HTERT RPE-1 (cell line): ENCODE measurements around the gene PADI1.

Source experiments
- in situ Hi-C: fragments of 300-500 bp; cut with MboI; formaldehyde crosslinking; loops from 4 replicates; pipeline ENCODE4 v1.14.3; 2020; ENCODE audit warnings: low sequenced_read_pairs

PADI1 gene

DNA sequence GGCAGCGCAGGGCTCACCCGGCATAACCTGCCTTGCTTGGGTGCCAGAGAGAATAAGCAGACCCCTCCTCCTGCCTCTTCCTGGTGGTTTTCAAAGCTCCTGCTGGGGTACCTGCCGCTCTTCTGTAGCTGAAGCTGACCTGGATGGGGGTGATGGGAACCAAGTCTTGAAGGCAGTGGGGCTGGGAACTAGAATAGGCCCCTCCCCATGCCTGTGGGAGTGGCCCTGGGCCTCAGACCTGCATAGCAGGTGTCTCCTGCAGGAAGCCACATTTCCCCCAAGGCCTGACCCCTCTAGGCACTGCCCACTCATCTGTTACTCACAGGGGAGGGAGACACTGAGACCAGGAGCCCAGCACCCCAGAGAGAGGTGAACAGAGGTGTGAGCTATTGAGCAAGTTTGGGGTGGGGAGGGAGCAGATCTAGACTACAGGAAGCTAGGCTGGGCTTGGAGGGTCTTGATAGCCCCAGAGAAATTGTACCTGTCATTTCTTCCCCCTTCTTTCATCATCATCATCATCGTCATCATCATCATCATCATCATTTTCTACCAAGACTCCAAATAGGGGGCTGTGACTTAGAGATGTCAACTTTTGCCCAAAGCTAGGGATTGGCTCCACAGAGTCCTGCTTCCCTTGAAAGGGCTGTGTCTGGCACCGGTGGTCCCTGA lies 10.1 kb downstream of the PADI1 start:
- in situ Hi-C loops: no loop called here

- in situ Hi-C loops: no loop called here
Measured at GRCh38 chr1:17215545-17215890, 10.6 kb downstream of the PADI1 start.

DNA sequence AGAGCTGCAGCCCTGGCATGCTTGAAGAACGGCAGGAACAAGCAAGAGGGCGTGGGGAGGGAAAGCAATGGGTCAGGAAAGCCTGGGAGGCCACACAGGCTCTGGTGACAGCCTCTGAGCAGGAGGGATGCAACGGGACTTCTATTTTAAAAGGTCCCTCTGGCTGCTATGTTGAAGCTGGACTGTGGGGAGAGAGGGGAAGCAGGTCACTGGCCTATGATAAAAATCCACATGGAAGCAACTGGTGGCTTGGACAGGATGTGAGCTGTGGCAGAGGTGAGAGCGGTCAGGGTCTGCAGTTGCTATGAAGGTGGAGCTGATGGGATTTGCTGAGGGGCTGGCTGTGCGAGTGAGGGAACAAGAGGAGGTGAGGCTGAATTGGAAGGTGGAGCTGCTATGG lies 11.2 kb downstream of the PADI1 start:
- in situ Hi-C loops: no loop called here

DNA sequence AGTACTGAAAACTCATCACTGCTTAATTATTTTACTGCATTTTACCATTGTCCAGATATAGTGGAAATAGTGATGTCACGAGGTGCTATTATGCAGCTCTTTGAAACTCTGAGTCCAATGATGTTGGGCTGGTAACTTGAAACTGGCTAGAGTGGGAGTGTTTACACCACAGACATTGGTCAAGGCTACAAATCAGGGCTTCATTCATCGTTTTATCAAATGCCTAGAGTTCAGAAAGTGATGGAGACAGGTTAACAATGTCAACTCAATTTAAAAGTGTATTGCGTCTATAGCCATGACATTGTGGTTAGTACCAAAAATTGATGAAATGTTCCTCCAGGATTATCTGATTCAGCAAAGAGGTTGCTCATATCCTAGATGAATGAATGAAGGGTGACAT lies 12.7 kb downstream of the PADI1 start:
- in situ Hi-C loops: no loop called here

DNA sequence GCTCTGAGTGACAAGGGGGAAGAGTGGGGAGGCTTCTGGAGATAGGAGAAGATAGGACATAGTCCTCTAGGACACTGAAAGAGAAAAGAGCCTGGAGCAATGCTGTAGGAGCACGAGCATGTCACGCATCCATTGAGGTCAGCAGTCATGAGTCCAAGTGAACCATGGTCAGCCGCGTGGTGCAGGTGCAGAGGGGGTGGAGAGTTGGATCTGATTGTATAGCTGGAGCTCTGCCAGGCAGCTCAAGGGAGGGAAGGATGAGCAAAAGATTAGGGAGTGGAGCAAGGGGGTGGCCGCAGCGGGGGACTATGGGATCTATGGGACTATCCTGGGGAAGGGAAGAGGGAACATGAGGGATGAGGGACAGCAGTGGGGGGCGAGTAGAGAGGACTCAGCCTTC lies 14.0 kb downstream of the PADI1 start:
- in situ Hi-C loops: no loop called here

DNA sequence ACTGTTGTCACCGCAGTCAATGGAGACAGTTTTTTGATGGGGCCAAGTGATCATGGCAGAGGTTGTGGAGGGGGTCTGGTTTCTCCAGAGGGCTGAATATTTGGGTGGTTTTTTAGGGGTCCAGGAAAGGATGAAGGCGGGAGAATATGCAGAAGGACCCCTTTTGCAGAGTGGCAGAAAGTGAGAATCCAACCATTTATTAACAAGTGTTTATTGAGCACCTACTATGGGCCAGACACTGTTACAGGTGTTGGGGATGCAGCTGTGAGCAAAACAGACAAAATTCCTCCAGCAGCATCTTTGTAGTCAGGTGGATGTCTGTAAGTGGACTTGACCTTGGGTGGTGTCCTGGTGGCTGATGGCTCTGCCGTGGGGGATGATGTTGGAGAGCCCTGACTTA lies 15.4 kb downstream of the PADI1 start:
- in situ Hi-C loops: no loop called here

DNA sequence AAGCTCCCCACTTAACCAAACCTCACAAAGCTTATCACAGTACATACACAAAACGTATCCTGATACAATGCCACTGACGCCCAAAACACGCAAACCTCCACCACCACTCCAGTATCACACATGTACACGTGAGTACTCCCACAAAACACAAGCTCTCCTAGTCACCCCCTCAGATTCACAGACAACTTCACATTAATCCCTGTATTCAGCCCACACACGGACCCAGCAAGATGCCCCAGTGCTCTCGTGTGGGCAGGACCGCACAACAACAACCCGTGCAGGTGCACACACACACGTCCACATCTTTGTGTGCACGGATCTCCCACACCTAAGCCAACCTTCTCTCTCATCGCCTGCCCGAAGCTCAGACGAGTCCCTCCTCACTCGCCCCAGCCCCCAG lies 17.6 kb downstream of the PADI1 start:
- in situ Hi-C loops: no loop called here

DNA sequence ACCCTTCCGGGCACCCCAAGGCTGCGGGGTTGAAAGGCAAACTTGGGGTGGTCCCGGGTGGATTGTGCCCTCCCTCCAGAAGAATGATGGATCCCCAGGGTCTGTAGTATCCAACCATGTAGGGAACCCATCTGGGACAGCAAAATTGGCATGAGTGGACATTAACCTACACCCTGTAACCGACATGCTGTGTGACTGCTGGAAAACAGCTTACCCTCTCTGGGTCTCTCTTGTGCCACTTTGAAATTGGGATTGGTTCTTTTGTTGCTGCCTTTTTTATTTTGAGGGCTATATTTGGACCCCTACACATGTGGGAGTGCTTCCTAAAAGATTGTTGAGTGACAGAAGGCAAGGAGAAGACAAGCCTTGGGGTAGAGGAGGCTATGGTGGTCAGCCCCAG lies 19.5 kb downstream of the PADI1 start:
- in situ Hi-C loops: no loop called here

- in situ Hi-C loops: no loop called here
Measured at GRCh38 chr1:17225140-17225539, 20.2 kb downstream of the PADI1 start.

GRCh38 chr1:17227358-17227915 lies 22.5 kb downstream of the PADI1 start:
- in situ Hi-C loops: no loop called here

- in situ Hi-C loops: no loop called here
Measured at GRCh38 chr1:17228619-17229018, 23.7 kb downstream of the PADI1 start.

DNA sequence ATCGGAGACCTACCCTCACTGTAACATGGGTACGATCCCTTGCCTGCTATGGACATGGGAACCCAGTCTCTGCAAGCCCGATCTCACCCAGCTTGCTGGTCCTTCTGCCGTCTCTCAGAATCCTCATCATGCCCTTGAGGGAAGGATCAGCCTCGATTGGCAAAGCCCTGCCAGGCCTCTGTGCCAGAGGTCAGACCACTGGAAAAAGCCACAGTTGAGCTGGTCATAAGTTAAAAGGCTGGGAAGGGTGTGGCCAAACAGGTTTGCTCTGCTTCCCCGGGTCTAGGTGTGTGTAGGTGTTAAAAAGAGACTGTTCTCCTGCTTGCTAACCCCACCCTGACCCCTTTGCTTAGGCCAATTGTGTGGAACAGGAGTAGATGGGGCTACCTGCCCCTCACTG lies 24.5 kb downstream of the PADI1 start:
- in situ Hi-C loops: no loop called here

- in situ Hi-C loops: no loop called here
Measured at GRCh38 chr1:17230106-17230505, 25.2 kb downstream of the PADI1 start.

GRCh38 chr1:17230671-17231310 lies 25.9 kb downstream of the PADI1 start:
- in situ Hi-C loops: no loop called here

DNA sequence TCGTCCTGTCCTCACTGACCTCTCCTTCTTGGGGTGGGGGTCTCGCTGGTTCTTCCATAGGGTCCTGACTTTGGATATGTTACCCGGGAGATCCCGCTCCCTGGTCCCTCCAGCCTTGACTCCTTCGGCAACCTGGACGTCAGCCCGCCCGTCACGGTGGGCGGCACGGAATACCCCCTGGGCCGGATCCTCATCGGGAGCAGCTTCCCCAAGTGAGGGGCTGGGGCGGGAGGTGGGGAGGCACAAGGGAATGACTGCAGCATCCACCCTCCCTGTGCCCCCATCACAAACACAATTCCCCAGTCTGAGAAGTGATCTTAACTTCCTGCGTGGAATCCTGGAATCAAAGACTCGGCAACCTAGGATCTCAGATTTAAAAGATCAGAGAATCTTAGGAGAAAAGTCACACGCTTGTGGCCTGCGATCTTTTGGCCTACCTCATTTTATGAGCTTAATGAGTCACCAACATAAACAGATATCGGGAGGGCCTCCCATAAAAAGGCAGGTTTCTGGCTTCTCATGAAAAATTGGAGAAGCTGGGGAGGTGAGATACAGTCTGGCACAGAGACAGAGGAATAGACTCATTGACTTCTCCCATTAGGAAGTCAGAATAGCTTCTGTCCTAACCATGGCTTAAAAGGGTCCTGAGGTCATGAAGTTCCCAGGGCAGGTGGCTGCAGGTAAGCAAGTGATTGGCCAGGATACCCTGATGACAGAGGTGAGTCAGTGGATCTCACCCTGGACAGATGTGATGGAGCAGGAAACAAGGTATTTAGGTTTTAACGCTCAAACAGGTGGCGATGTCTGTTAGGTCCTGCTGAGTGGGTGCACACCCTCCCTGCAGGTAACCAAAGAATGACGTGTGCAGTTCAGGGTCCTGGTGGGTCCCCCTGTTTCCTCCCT lies 28.1 kb downstream of the PADI1 start:
- in situ Hi-C loops: no loop called here

DNA sequence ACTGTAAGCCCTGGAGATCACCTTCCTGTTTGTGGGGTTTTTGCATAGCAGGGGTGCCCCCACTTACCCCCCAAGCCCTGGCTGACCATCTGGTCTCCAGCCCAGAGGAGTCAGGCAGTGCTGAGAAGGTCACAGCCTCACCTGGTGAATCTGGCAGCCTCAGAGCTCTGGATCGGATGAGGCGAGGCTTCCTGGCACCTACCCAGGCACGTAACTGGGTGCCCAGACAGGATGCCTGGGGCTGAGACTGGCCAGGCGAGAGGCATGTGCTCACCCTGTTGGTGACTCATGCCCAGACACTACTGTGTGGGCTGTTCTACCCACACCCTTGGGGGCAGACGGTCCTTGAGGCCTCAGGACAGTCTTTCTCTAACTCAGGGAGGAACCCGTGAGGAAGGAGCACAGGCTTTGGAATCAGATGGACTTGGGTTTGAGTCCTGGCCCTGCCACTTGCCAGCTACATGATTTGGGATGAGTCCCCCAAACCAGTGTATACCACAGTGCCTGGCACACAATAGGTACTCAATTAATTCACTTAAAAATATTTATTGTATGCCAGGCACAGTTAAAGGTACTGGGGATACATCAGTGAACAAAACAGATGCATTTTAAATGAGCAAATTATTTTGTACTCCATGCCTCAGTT lies 28.9 kb downstream of the PADI1 start:
- in situ Hi-C loops: no loop called here

- in situ Hi-C loops: no loop called here
Measured at GRCh38 chr1:17234405-17234804, 29.5 kb downstream of the PADI1 start.

DNA sequence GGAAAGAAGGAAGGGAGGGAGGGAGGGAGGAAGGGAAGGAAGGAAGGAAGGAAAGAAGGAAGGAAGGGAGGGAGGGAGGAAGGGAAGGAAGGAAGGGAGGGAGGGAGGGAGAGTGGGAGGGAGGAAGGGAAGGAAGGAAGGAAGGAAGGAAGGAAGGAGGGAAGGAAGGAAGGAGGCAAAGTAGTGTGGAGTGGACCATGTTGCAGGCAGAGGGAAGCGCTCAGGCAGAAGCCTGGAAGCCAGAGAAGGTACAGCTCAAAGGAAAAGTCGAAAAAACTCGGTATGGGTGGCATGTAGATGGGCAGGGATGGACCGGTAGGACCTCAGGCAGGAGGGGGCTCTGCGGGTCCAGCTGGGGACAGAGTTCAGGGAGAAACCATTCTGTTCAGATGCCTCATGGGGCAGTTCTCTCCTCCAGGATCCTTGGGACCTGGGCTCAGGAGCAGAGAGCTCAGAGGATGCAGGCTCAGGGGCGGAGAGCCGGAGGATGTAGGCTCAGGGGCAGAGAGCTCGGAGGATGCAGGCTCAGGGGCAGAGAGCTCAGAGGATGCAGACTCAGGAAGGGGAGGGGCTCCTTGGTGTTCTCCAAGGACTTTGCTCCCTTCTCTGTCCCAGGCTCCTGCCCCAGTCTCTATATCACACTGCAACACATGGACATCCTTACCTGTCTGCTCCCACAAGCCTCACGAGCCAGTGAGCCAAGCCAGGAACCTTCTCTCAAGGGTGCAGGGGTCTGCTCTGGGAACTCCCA lies 30.4 kb downstream of the PADI1 start:
- in situ Hi-C loops: no loop called here

GRCh38 chr1:17236779-17237560 lies 32.0 kb downstream of the PADI1 start:
- in situ Hi-C loops: no loop called here

GRCh38 chr1:17237561-17237903 lies 32.6 kb downstream of the PADI1 start:
- in situ Hi-C loops: no loop called here
